GM21447 (cell line): ENCODE results near the gene SP6.
A peak's percentile ranks its signal among the peaks of the same experiment; 100 is the strongest.

Experiments used
- ATAC-seq: cut with Tn5 transposase; IDR thresholded peaks from one replicate; pipeline ENCODE4 v1.9.1; 2021; ENCODE audit not compliant: unreplicated experiment

SP6 gene

DNA sequence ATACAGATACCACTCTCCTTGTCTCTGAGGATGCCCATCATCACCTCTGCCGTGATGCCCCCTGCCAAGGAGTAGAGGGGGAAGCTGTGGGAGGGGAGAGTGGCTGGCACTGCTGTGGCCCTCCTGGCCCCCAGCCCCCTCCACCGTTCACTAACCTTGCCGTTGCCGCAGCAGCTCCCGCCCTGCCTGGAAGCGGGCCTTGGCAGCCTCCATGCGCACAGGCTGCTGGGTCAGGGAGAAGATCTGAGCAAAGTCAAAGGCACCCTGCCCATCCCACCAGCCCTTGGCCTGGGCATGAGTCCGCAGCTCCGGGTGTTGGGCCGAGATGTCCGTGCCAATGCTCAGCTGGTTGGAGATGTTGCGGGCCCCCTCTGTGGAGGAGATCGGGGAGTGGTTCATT lies 12.3 kb downstream of the SP6 start:
- no peak for ATAC-seq

- ATAC-seq: no peak
These were observed 13.4 kb downstream of the SP6 start for GRCh38 chr17:47837401-47838039.

DNA sequence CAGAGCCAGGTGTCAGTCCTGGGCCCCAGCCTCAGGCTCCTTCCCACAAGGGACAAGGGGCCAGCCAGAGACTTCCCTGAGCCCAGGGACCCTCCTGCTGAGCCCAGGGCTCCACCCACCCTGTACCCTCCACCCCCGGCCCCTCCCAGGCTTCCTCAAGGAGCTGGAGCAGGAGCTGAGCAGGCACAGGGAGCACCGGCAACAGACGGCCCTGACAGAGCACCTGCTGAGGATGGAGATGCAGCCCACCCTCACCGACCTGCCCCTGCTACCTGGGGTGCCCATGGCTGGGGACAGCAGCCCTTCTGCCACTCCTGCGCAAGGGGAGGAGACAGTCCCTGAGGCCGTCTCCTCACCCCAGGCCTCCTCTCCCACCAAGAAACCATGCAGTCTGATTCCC lies 14.4 kb downstream of the SP6 start:
- ATAC-seq: no peak

GRCh38 chr17:47834756-47835155 lies 16.2 kb downstream of the SP6 start:
- ATAC-seq: no peak

- no peak for ATAC-seq
These were observed 19.0 kb downstream of the SP6 start for GRCh38 chr17:47831934-47832327.

DNA sequence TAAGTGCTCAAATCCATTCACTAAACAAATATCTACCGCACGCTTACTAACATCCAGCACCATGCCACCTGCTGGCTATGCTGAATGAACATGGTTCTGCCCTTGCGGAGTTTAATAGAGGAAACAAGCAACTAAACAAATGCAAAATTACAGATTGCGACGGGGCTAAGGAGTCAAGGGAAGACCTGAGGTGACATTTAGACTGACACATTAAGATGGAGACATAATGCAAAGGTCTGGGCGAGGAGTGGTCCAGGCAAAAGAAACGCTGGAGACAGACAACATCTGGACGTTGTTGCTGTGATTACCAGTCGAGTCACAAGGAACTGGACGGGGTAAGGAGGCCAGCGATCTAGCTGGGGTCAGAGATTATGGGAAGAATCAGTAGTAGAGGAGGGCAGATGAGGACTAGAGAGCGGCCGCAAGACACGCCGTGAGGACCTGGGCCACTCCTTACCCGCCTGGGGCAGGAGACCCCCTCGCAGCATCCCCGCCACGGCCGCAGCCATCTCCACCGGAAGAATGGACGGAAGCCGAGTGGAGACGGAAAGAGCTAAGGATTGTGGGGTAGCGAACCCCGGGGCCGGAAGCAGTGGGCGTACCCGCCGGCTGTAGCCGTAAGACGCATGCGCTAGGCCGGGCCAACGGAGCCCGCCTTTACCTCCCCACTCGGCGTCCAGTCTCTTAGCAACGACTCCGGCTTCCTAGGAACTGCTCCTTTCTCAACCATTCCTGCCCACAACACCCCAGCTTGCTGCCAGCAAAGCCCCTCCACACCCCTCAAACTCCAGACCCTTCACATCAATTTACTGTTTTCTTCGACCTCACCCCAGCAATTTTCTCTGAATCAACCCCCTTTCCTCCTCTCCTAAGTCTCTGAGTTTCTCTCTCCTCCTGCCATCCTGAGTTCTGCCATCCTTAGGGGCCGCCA lies 19.7 kb downstream of the SP6 start, which contains the start of the genes LRRC46 and MRPL10:
Gene LRRC46, plus strand, starts transcription at position 668 of the 931 bp plus-strand sequence. CDS start 320 bp downstream, outside the sequence.
Gene MRPL10, minus strand, starts transcription at position 539 of the 931 bp plus-strand sequence. Its CDS starts 30 bp downstream, at position 509.
- ATAC-seq: peak; percentile 86

- no peak for ATAC-seq
These were observed 20.5 kb downstream of the SP6 start for GRCh38 chr17:47830396-47831002.

GRCh38 chr17:47829870-47830269 lies 21.1 kb downstream of the SP6 start:
- no peak for ATAC-seq

GRCh38 chr17:47823519-47823918 lies 27.4 kb downstream of the SP6 start:
- ATAC-seq: no peak

- no peak for ATAC-seq
These were observed 28.2 kb downstream of the SP6 start for GRCh38 chr17:47822785-47823184.

- peak; percentile 86 for ATAC-seq
These were observed 29.3 kb downstream of the SP6 start, which contains the start of gene OSBPL7 for GRCh38 chr17:47821424-47822391. Gene OSBPL7, minus strand, starts transcription at chr17:47821794. Its CDS starts 1,516 bp downstream, at chr17:47820278.

- no peak for ATAC-seq
These were observed 29.9 kb downstream of the SP6 start for GRCh38 chr17:47821031-47821423.

GRCh38 chr17:47820033-47820789 lies 30.8 kb downstream of the SP6 start:
- no peak for ATAC-seq

GRCh38 chr17:47819475-47819874 lies 31.5 kb downstream of the SP6 start:
- ATAC-seq: no peak

GRCh38 chr17:47818002-47818695 lies 32.8 kb downstream of the SP6 start:
- no peak for ATAC-seq

GRCh38 chr17:47816947-47817346 lies 34.0 kb downstream of the SP6 start:
- no peak for ATAC-seq

DNA sequence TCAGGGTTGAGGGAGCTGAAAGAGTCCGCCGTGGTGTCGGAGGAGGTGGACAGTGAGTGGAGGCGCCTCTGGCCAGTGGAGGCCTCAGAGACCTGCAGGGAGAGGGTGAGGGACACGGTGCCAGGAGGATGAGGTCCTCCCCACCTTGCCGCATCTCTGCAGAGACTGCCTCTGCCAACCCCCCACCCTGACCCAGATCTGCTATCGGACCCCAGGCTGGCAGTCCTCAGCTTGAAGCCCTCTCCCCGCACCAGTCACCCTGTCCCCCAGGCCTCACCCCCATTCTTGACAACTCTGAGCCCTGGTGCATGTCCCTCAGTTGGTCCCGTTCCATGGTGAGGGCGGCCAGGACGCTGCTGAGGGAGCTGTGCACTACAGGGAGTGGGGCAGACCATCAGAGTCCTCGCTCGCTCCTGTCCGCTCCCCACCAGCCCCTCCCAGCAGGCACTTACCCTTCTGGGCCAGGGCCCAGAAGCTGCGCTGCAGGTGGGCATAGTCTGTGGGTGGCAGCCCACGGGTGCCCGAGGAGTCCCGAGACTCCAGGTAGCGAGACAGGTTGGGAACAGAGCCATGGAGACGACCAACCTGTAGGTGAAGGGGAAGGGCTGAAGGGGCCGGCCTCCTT lies 34.7 kb downstream of the SP6 start:
- no peak for ATAC-seq

- ATAC-seq: no peak
These were observed 35.7 kb downstream of the SP6 start for GRCh38 chr17:47815106-47815918.
